Stomach (tissue), 9 donors: ENCODE data around the gene GRWD1. TPM values are rescaled to one million over a fixed set of nuclear protein-coding genes. Genes with fewer than 3 reads are reported as not detected.

Experiments
- DNase-seq, 2 donors: peaks; one replicate each; pipeline versions ENCODE4 v3.0.0 to v3.0.0-alpha.2; 2013 to 2019
- H3K27ac ChIP-seq, 5 donors: fragments of 200-600 bp in 4 of 5; sonication (generic) in 4 of 5; one replicate each; pipeline ENCODE4 v1.5.1; 2013 to 2019; ENCODE audit warnings: mild to moderate bottlenecking in 1 of 5, moderate library complexity in 1 of 5
- H3K27me3 ChIP-seq, 3 donors: fragments of 200-600 bp; sonication (generic); one replicate each; pipeline ENCODE4 v1.5.1; 2017 to 2019; ENCODE audit warnings: mixed run types in 1 of 3
- H3K36me3 ChIP-seq, 4 donors: fragments of 200-600 bp; sonication (generic); 1 replicate in 3 of 4; 2 replicates in 1 of 4; pipeline ENCODE4 v1.5.1; 2016 to 2019
- H3K4me1 ChIP-seq, 4 donors: fragments of 200-600 bp; sonication (generic); one replicate each; pipeline ENCODE4 v1.5.1; 2016 to 2019
- H3K4me3 ChIP-seq, 4 donors: fragments of 200-600 bp; sonication (generic) in 3 of 4; one replicate each; pipeline ENCODE4 v1.5.1; 2016 to 2019; ENCODE audit warnings: mild to moderate bottlenecking in 1 of 4
- H3K9me3 ChIP-seq, 4 donors: fragments of 200-600 bp; sonication (generic); one replicate each; pipeline ENCODE4 v1.5.1; 2016 to 2019
- CTCF ChIP-seq, 7 experiments: fragments of 450-650 bp in 4 of 7; fragments of 200-600 bp in 3 of 7; sonication (generic) in 3 of 7; IDR thresholded peaks; one replicate each; pipeline ENCODE4 v1.5.1; 2016 to 2019; ENCODE audit warnings: antibody characterized with exemption in 7 of 7, control low read depth in 2 of 7, mild to moderate bottlenecking in 1 of 7
- EP300 ChIP-seq: sonication (generic); formaldehyde crosslinking; IDR thresholded peaks from one replicate; pipeline ENCODE4 v1.6.1; 2017; ENCODE audit warnings: antibody characterized with exemption
- POLR2A ChIP-seq, 4 donors: fragments of 450-650 bp; IDR thresholded peaks; one replicate each; pipeline ENCODE4 v1.6.1; 2016; ENCODE audit warnings: antibody characterized with exemption in 4 of 4, control low read depth in 2 of 4, mild to moderate bottlenecking in 1 of 4, moderate library complexity in 1 of 4
- POLR2AphosphoS5 ChIP-seq, 3 donors: sonication (generic); formaldehyde crosslinking; IDR thresholded peaks; one replicate each; pipeline ENCODE4 v1.6.1; 2016; ENCODE audit warnings: antibody characterized with exemption in 3 of 3
- WGBS, 5 donors: extraction: QIAGEN DNeasy Blood & Tissue Kit in 3 of 5; methylation state at CpG; one replicate each; pipeline versions ENCODE4 v1.1.5 to v1.1.7; 2013 to 2018; 5-methylcytosine and 5-hydroxymethylcytosine counted together
- intact Hi-C: fragments of 100-400 bp; cut with DNase I; formaldehyde crosslinking; loops from one replicate; pipeline ENCODE4 v1.15.1; 2023; ENCODE audit warnings: low total_unique reads
- polyA plus RNA-seq, 3 donors: library from polyadenylated mRNA; stranded (reverse); fragments of 200-250 nt; gene quantifications; one replicate each; pipeline ENCODE4 v1.2.3, GENCODE V29; 2013
- total RNA-seq, 5 donors: library from RNA; depleted of rRNA; stranded (reverse); fragments of >200 nt; gene quantifications; one replicate each; pipeline versions ENCODE4 v1.1.0 to v1.2.3, GENCODE V29; 2014 to 2016
- donor health status: healthy with polysubstance abuse.
- donor health status: Bipolar disorder and iron deficiency.
- donor health status: healthy.

Gene GRWD1
- total and polyA plus RNA-seq, 8 donors = 5.8 to 49.4 (median 15.7) TPM

DNA sequence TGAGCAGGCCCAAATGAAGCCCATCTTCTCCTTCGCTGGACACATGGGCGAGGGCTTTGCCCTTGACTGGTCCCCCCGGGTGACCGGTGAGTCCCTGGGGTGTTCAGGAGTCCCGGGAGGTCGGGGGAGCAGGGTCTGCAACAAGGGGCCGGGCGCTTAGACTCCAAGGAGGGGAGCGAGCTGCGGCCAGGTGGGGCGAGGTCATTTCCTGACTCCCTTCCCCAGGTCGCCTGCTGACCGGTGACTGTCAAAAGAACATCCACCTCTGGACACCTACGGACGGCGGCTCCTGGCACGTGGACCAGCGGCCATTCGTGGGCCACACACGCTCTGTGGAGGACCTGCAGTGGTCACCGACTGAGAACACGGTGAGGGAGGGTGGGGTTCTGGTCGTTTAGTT is 4.7 kb downstream of the GRWD1 start:
- no peaks in the 10 kb centered on the region for H3K9me3 ChIP-seq
- H3K27ac ChIP-seq = no peak overlapping the region
- no peak for DNase-seq
- intact Hi-C loops = no loop called here
- H3K4me3 ChIP-seq = no peak overlapping the region
- 94 to 96% (median 95%) methylated on average over 20 to 23 of the region's 23 CpGs for WGBS, 5 donors
- peaks cover 44 to 86% (median 84%) of the 10 kb centered on the region in 4 donors for H3K36me3 ChIP-seq
- peaks cover 4 to 42% (median 25%) of the 10 kb centered on the region in 4 donors for H3K4me1 ChIP-seq
- no peaks in the 10 kb centered on the region for H3K27me3 ChIP-seq
- TF ChIP-seq POLR2AphosphoS5 (IDR thresholded peaks at IDR 0.05) (no peak), CTCF (IDR thresholded peaks at IDR 0.05) (no peak), EP300 (no peak), POLR2A (IDR thresholded peaks at IDR 0.05) (no peak)

DNA sequence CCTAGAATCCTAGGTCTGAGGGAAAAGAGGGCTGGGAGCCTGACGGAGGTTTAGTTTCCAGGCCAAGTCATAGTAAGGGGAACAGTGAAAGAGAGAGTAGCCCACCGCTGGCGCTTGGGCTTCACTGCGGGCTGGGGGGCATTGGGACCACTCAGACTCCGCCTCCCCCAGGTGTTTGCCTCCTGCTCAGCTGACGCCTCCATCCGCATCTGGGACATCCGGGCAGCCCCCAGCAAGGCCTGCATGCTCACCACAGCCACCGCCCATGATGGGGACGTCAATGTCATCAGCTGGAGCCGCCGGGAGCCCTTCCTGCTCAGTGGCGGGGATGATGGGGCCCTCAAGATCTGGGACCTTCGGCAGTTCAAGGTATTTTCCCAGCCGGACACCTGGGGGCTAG is 5.1 kb downstream of the GRWD1 start:
- 95 to 97% (median 97%) methylated on average over 13 to 15 of the region's 15 CpGs for WGBS, 5 donors
- Histone ChIP-seq H3K4me1 (peaks cover 4 to 44% (median 25%) of the 10 kb centered on the region in 4 donors), H3K27me3 (no peaks in the 10 kb centered on the region), H3K27ac (no peak overlapping the region), H3K9me3 (no peaks in the 10 kb centered on the region), H3K4me3 (no peak overlapping the region), H3K36me3 (peaks cover 44 to 90% (median 88%) of the 10 kb centered on the region in 4 donors)
- intact Hi-C loops = no loop called here
- no peak for DNase-seq
- no peak for TF ChIP-seq EP300
- TF ChIP-seq POLR2AphosphoS5 (IDR thresholded peaks at IDR 0.05) = no peak
- no peak for TF ChIP-seq POLR2A (IDR thresholded peaks at IDR 0.05)
- no peak for TF ChIP-seq CTCF (IDR thresholded peaks at IDR 0.05)

GRCh38 chr19:48451624-48452023 is 5.8 kb downstream of the GRWD1 start:
- TF ChIP-seq CTCF (IDR thresholded peaks at IDR 0.05) (no peak), EP300 (no peak), POLR2A (IDR thresholded peaks at IDR 0.05) (no peak), POLR2AphosphoS5 (IDR thresholded peaks at IDR 0.05) (no peak)
- H3K27me3 ChIP-seq = no peaks in the 10 kb centered on the region
- no peak for DNase-seq
- H3K4me1 ChIP-seq = peaks cover under 1 to 39% (median 17%) of the 10 kb centered on the region in 4 donors
- H3K9me3 ChIP-seq = no peaks in the 10 kb centered on the region
- WGBS, 5 donors = 89 to 92% (median 90%) methylated on average over 12 of the region's 12 CpGs
- H3K4me3 ChIP-seq = no peak overlapping the region
- H3K27ac ChIP-seq = peak overlapping the region in 3 of 5 donors; percentile 11 to 20 (median 20)
- intact Hi-C loops = no loop called here
- H3K36me3 ChIP-seq = peaks cover 46 to 98% (median 96%) of the 10 kb centered on the region in 4 donors

DNA sequence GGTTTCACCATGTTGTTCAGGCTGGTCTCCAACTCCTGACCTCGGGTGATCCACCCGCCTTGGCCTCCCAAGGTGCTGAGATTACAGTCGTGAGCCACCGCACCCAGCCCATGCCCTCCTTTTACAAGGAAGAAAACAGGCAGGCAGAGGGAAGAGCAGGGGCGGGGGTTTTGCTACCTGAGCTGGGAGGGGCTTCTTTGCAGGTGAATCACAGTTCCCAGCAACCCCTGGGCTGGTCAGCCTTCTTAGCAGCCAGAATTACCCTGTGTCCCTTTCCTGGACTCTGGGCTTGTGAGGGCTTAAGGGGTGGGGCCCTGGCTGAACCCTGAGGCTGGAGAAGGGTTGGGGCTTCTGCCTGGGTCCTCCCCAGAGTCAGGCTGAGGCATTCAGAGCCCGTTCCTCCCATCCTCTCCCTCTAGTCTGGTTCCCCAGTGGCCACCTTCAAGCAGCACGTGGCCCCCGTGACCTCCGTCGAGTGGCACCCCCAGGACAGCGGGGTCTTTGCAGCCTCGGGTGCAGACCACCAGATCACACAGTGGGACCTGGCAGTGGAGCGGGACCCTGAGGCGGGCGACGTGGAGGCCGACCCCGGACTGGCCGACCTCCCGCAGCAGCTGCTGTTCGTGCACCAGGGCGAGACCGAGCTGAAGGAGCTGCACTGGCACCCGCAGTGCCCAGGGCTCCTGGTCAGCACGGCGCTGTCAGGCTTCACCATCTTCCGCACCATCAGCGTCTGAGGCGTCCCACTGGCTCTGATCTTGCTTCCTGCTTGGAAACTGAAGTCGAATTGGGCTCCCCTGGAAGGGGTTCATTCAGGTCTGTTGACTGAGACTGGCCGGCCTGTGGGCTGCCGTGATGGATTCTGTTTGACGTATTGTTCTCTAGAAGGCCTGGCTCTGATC is 6.8 kb downstream of the GRWD1 start:
- Histone ChIP-seq H3K27ac (peak overlapping the region in 2 of 5 donors; percentile 20), H3K27me3 (no peaks in the 10 kb centered on the region), H3K36me3 (peaks cover 47 to 100% (median 99%) of the 10 kb centered on the region in 4 donors), H3K4me3 (no peak overlapping the region), H3K9me3 (no peaks in the 10 kb centered on the region), H3K4me1 (peaks cover 0 to 29% (median 11%) of the 10 kb centered on the region in 4 donors)
- DNase-seq = peak; percentile 39 to 77
- intact Hi-C loops = no loop called here
- 83 to 90% (median 86%) methylated on average over 27 to 33 of the region's 33 CpGs for WGBS, 5 donors
- TF ChIP-seq POLR2AphosphoS5 (IDR thresholded peaks at IDR 0.05) (peak in 1 of 3 donors; percentile 15), EP300 (no peak)
